PC-3 (cell line): ENCODE measurements around the gene ANAPC7.
A peak's percentile ranks its signal among the peaks of the same experiment; 100 is the strongest.

ENCODE experiments used
- CTCF ChIP-seq: fragments of 300-600 bp; sonication (generic); conservative IDR thresholded peaks from 2 replicates; pipeline ENCODE4 v1.5.1; 2017; ENCODE audit warnings: antibody characterized with exemption, low read depth, mild to moderate bottlenecking, low read length
- EZH2phosphoT487 ChIP-seq: fragments of 300-600 bp; sonication (generic); IDR thresholded peaks from 2 replicates; pipeline ENCODE4 v1.6.1; 2018; ENCODE audit warnings: mild to moderate bottlenecking, antibody characterized with exemption, low read length, borderline replicate concordance

- TF ChIP-seq CTCF (peak; percentile 31; the same call in 1 of the 2 replicates), EZH2phosphoT487 (no peak)
Observed at GRCh38 chr12:110345176-110345661, 58.3 kb downstream of the ANAPC7 start.
